ENCODE results near the gene NFASC. TPM values are rescaled to one million over a fixed set of nuclear protein-coding genes. Genes with fewer than 3 reads are reported as not detected.

The NFASC gene
- total and polyA plus RNA-seq, 2 experiments from 2014 or later: 3.9 to 11.7 TPM

DNA sequence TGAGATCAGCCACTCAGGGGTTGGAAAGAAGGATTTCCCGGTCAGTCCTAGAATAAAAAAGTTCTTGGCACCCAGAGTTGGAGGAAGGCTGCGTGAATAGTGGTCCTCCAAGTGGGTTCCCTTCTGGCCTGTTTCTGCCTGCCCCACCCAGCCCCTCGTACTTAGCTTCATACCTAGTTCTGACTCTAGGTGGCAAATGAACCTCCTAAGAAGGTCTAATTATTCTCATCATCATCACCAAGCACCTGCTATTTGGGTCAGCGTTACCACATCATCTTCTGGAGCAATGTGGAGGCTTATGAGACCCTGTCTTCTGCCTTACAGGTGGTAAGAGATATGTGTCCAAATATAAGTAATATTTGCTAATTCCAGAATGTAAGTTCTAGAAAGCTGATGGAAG is 35.9 kb upstream of the NFASC start:
- peaks cover 2% of the 10 kb centered on the region; the same call in 1 of the 3 replicates for H3K36me3 Mint-ChIP-seq (ENCODE audit: low read depth)
- Histone ChIP-seq H3K79me2 (replicated peaks; ENCODE audit: insufficient read depth) (no peaks in the 10 kb centered on the region; the same call in 1 of the 2 replicates), H3F3A (replicated peaks; ENCODE audit: low read depth) (no peaks in the 10 kb centered on the region), H3K4me1 (ENCODE audit: insufficient read depth) (peaks cover 27% of the 10 kb centered on the region), H2AFZ (no peak overlapping the region), H3K4me2 (peak overlapping the region; percentile 41), H3K36me3 (ENCODE audit: insufficient read depth) (no peaks in the 10 kb centered on the region), H3K27me3 (ENCODE audit: insufficient read depth) (no peaks in the 10 kb centered on the region), H3K4me3 (no peak overlapping the region), H3K9me2 (ENCODE audit: insufficient read depth) (no peaks in the 10 kb centered on the region), H4K20me1 (replicated peaks; ENCODE audit: insufficient read depth) (peaks cover 8% of the 10 kb centered on the region), H3K27ac (ENCODE audit: low read depth) (no peak overlapping the region)
- peaks cover 39% of the 10 kb centered on the region for H3K4me1 Mint-ChIP-seq
- no peaks in the 10 kb centered on the region for H3K9me3 Mint-ChIP-seq
- ATAC-seq (peak; percentile 18), DNase-seq (ENCODE audit: low spot score) (peak; percentile 19)
- H3K4me3 Mint-ChIP-seq: no peak overlapping the region
- H3K27me3 Mint-ChIP-seq (ENCODE audit: insufficient read depth, low read depth, poor library complexity): peaks cover 9% of the 10 kb centered on the region
- TF ChIP-seq, protein P1, sequence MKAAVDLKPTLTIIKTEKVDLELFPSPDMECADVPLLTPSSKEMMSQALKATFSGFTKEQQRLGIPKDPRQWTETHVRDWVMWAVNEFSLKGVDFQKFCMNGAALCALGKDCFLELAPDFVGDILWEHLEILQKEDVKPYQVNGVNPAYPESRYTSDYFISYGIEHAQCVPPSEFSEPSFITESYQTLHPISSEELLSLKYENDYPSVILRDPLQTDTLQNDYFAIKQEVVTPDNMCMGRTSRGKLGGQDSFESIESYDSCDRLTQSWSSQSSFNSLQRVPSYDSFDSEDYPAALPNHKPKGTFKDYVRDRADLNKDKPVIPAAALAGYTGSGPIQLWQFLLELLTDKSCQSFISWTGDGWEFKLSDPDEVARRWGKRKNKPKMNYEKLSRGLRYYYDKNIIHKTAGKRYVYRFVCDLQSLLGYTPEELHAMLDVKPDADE (IDR thresholded peaks at IDR 0.05): no peak
- TF ChIP-seq, protein P2, sequence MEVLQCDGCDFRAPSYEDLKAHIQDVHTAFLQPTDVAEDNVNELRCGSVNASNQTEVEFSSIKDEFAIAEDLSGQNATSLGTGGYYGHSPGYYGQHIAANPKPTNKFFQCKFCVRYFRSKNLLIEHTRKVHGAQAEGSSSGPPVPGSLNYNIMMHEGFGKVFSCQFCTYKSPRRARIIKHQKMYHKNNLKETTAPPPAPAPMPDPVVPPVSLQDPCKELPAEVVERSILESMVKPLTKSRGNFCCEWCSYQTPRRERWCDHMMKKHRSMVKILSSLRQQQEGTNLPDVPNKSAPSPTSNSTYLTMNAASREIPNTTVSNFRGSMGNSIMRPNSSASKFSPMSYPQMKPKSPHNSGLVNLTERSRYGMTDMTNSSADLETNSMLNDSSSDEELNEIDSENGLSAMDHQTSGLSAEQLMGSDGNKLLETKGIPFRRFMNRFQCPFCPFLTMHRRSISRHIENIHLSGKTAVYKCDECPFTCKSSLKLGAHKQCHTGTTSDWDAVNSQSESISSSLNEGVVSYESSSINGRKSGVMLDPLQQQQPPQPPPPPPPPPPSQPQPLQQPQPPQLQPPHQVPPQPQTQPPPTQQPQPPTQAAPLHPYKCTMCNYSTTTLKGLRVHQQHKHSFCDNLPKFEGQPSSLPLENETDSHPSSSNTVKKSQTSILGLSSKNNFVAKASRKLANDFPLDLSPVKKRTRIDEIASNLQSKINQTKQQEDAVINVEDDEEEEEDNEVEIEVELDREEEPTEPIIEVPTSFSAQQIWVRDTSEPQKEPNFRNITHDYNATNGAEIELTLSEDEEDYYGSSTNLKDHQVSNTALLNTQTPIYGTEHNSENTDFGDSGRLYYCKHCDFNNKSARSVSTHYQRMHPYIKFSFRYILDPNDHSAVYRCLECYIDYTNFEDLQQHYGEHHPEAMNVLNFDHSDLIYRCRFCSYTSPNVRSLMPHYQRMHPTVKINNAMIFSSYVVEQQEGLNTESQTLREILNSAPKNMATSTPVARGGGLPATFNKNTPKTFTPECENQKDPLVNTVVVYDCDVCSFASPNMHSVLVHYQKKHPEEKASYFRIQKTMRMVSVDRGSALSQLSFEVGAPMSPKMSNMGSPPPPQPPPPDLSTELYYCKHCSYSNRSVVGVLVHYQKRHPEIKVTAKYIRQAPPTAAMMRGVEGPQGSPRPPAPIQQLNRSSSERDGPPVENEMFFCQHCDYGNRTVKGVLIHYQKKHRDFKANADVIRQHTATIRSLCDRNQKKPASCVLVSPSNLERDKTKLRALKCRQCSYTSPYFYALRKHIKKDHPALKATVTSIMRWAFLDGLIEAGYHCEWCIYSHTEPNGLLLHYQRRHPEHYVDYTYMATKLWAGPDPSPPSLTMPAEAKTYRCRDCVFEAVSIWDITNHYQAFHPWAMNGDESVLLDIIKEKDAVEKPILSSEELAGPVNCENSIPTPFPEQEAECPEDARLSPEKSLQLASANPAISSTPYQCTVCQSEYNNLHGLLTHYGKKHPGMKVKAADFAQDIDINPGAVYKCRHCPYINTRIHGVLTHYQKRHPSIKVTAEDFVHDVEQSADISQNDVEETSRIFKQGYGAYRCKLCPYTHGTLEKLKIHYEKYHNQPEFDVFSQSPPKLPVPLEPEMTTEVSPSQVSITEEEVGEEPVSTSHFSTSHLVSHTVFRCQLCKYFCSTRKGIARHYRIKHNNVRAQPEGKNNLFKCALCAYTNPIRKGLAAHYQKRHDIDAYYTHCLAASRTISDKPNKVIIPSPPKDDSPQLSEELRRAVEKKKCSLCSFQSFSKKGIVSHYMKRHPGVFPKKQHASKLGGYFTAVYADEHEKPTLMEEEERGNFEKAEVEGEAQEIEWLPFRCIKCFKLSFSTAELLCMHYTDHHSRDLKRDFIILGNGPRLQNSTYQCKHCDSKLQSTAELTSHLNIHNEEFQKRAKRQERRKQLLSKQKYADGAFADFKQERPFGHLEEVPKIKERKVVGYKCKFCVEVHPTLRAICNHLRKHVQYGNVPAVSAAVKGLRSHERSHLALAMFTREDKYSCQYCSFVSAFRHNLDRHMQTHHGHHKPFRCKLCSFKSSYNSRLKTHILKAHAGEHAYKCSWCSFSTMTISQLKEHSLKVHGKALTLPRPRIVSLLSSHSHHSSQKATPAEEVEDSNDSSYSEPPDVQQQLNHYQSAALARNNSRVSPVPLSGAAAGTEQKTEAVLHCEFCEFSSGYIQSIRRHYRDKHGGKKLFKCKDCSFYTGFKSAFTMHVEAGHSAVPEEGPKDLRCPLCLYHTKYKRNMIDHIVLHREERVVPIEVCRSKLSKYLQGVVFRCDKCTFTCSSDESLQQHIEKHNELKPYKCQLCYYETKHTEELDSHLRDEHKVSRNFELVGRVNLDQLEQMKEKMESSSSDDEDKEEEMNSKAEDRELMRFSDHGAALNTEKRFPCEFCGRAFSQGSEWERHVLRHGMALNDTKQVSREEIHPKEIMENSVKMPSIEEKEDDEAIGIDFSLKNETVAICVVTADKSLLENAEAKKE (CRISPR knock-in tag; IDR thresholded peaks at IDR 0.05): no peak
- TF ChIP-seq NANOG (IDR thresholded peaks at IDR 0.05; ENCODE audit: borderline replicate concordance) (no peak), EZH2phosphoT487 (IDR thresholded peaks at IDR 0.05; ENCODE audit: unreplicated experiment) (no peak)
- TF ChIP-seq, protein P3, sequence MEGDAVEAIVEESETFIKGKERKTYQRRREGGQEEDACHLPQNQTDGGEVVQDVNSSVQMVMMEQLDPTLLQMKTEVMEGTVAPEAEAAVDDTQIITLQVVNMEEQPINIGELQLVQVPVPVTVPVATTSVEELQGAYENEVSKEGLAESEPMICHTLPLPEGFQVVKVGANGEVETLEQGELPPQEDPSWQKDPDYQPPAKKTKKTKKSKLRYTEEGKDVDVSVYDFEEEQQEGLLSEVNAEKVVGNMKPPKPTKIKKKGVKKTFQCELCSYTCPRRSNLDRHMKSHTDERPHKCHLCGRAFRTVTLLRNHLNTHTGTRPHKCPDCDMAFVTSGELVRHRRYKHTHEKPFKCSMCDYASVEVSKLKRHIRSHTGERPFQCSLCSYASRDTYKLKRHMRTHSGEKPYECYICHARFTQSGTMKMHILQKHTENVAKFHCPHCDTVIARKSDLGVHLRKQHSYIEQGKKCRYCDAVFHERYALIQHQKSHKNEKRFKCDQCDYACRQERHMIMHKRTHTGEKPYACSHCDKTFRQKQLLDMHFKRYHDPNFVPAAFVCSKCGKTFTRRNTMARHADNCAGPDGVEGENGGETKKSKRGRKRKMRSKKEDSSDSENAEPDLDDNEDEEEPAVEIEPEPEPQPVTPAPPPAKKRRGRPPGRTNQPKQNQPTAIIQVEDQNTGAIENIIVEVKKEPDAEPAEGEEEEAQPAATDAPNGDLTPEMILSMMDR (conservative IDR thresholded peaks at IDR 0.05; ENCODE audit: low read depth in 2 of 2): peak in 1 of 2 experiments; percentile 18; a peak in 2 of 4 replicates
- H3K27ac Mint-ChIP-seq: no peak overlapping the region
